Transverse colon (tissue), 4 donors: ENCODE measurements around the gene VPS26B. TPM values are rescaled to one million over a fixed set of nuclear protein-coding genes. Genes with fewer than 3 reads are reported as not detected.

ENCODE experiments used
- DNase-seq: peaks from one replicate; pipeline ENCODE4 v3.0.0-alpha.2; 2019
- H3K27ac ChIP-seq, 4 donors: fragments of 200-600 bp; sonication (generic); 2 replicates each; pipeline ENCODE4 v1.5.1; 2016 to 2018; ENCODE audit warnings: inconsistent platforms in 4 of 4
- H3K27me3 ChIP-seq: fragments of 200-600 bp; sonication (generic); 2 replicates; pipeline ENCODE4 v1.5.1; 2017; ENCODE audit warnings: inconsistent platforms
- H3K36me3 ChIP-seq, 4 donors: fragments of 200-600 bp; sonication (generic); 2 replicates each; pipeline ENCODE4 v1.5.1; 2017 to 2019; ENCODE audit warnings: inconsistent platforms in 4 of 4
- H3K4me1 ChIP-seq, 4 donors: fragments of 200-600 bp; sonication (generic); 2 replicates each; pipeline ENCODE4 v1.5.1; 2017 to 2020; ENCODE audit warnings: inconsistent platforms in 4 of 4
- H3K4me3 ChIP-seq, 4 donors: fragments of 200-600 bp; sonication (generic); 1 replicate in 1 of 4; 2 replicates in 3 of 4; pipeline versions ENCODE4 v1.5.1 to v1.6.1; 2017 to 2019; ENCODE audit warnings: inconsistent platforms in 4 of 4
- H3K9me3 ChIP-seq, 2 donors: fragments of 200-600 bp; sonication (generic); 2 replicates each; pipeline ENCODE4 v1.5.1; 2017 to 2019; ENCODE audit warnings: inconsistent platforms in 2 of 2
- EP300 ChIP-seq: sonication (generic); formaldehyde crosslinking; IDR thresholded peaks from one replicate; pipeline ENCODE4 v1.6.1; 2017; ENCODE audit warnings: antibody characterized with exemption, low read depth
- POLR2A ChIP-seq: fragments of 450-650 bp; IDR thresholded peaks from one replicate; pipeline ENCODE4 v1.6.1; 2016; ENCODE audit warnings: antibody characterized with exemption, mild to moderate bottlenecking, moderate library complexity
- POLR2AphosphoS5 ChIP-seq, 3 donors: sonication (generic); formaldehyde crosslinking; IDR thresholded peaks; one replicate each; pipeline ENCODE4 v1.6.1; 2016; ENCODE audit warnings: antibody characterized with exemption in 3 of 3
- WGBS, 2 donors: methylation state at CpG; one replicate each; pipeline ENCODE4 v1.1.5; 2018; ENCODE audit warnings: low coverage in 1 of 2; 5-methylcytosine and 5-hydroxymethylcytosine counted together
- in situ Hi-C, 4 donors: fragments of 200-750 bp; cut with MboI; loops; one replicate each; pipeline versions ENCODE4 v1.15.0 to v1.15.1; 2017; ENCODE audit warnings: low sequenced_read_pairs in 3 of 4, low pct_ligation_motif_present in 1 of 4, low pct_unique_long_range_greater_than_20kb in 1 of 4
- intact Hi-C: fragments of 100-400 bp; cut with DNase I; formaldehyde crosslinking; loops from one replicate; pipeline ENCODE4 v1.15.1; 2023; ENCODE audit warnings: low total_unique reads
- total RNA-seq, 4 donors: library from RNA; depleted of rRNA; stranded (reverse); fragments of >200 nt; gene quantifications; one replicate each; pipeline ENCODE4 v1.1.0, GENCODE V29; 2016
- TF ChIP-seq, protein P1 (sequence below), 5 experiments: fragments of 200-600 bp in 3 of 5; fragments of 450-650 bp in 2 of 5; sonication (generic) in 3 of 5; IDR thresholded peaks; 1 replicate in 2 of 5; 2 replicates in 3 of 5; pipeline ENCODE4 v1.5.1; 2016 to 2017; ENCODE audit warnings: antibody characterized with exemption in 5 of 5, inconsistent platforms in 3 of 5, mild to moderate bottlenecking in 2 of 5, moderate library complexity in 1 of 5

Gene VPS26B
- total RNA-seq, 4 donors from 2014 or later: 32.8 to 49.4 (median 44.6) TPM

DNA sequence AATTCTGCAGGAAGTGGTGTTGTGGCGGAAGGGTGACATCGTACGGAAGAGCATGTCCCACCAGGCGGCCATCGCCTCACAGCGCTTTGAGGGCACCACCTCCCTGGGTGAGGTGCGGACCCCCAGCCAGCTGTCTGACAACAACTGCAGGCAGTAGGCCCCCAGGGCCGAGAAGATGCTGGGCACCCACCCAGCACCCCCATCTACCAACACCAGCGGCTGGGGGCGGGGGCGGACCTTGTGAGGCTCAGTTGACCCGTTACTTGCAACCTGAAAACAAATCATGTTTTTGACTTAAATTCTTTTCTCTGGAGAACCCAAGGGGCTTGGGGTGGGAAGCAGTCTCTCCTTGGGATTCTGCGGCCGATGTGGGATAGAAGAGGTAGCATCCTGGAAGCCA is 21.0 kb downstream of the VPS26B start:
- Histone ChIP-seq H3K4me3 (no peak overlapping the region), H3K4me1 (no peaks in the 10 kb centered on the region), H3K27me3 (no peaks in the 10 kb centered on the region), H3K9me3 (no peaks in the 10 kb centered on the region), H3K27ac (no peak overlapping the region), H3K36me3 (peaks cover 0 to 37% (median 17%) of the 10 kb centered on the region in 4 donors)
- intact Hi-C loops: no loop called here
- DNase-seq: no peak
- 93% methylated on average over 14 of the region's 14 CpGs; no CpG with 5 or more reads in 1 of the 2 donors for WGBS, 2 donors
- in situ Hi-C loops: no loop called here
- no peak for TF ChIP-seq EP300
- no peak for TF ChIP-seq POLR2A
- TF ChIP-seq, protein P1, sequence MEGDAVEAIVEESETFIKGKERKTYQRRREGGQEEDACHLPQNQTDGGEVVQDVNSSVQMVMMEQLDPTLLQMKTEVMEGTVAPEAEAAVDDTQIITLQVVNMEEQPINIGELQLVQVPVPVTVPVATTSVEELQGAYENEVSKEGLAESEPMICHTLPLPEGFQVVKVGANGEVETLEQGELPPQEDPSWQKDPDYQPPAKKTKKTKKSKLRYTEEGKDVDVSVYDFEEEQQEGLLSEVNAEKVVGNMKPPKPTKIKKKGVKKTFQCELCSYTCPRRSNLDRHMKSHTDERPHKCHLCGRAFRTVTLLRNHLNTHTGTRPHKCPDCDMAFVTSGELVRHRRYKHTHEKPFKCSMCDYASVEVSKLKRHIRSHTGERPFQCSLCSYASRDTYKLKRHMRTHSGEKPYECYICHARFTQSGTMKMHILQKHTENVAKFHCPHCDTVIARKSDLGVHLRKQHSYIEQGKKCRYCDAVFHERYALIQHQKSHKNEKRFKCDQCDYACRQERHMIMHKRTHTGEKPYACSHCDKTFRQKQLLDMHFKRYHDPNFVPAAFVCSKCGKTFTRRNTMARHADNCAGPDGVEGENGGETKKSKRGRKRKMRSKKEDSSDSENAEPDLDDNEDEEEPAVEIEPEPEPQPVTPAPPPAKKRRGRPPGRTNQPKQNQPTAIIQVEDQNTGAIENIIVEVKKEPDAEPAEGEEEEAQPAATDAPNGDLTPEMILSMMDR (IDR thresholded peaks at IDR 0.05): no peak
- no peak for TF ChIP-seq POLR2AphosphoS5 (IDR thresholded peaks at IDR 0.05)

DNA sequence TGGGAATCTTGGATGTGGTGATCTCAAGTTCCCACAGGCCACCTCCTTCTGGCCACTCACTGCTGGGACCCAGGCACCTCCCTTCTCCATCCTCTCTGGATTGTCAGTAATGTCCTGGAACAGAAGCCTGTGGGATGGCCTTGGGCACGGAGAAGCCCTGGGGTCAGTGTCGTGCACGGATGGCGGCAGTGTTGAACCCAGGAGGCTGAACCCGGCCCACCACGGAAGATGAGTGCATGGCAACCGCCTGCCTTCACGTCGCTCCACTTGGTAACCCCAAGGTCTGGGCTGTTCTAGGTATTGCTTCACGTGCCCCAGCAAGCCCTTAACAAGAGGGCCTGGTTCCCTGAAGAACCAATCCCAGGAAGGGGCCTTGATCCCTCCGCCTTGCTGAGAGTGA is 21.6 kb downstream of the VPS26B start:
- peaks cover 0 to 36% (median 15%) of the 10 kb centered on the region in 4 donors for H3K36me3 ChIP-seq

DNA sequence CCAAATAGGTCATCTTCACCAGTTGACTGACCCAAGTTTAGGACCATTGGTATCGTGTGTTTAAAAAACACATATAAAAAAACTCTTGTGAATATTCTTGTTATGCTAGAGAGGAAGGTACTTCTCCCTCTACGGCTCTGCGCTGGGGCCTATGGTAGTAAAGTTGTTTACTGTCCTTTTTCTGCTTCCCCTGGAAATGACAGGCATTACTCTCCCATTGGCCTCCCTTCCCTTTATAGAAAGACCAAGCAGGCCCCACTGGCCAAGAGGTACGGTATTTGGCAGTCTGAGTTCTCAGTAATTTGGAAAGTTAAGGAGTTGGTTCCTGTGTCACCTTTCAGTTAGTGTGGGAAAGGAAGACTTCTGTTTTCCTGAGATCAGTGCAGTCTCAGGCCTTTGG is 22.2 kb downstream of the VPS26B start:
- in situ Hi-C loops (no loop called here), intact Hi-C loops (no loop called here)
- no peak for DNase-seq
- H3K27ac ChIP-seq: no peak overlapping the region
- H3K4me3 ChIP-seq: no peak overlapping the region
- no peaks in the 10 kb centered on the region for H3K27me3 ChIP-seq
- no peaks in the 10 kb centered on the region for H3K9me3 ChIP-seq
- H3K4me1 ChIP-seq: peaks cover 0 to 4% (median under 1%) of the 10 kb centered on the region in 4 donors
- TF ChIP-seq, protein P1 (IDR thresholded peaks at IDR 0.05): no peak
- TF ChIP-seq POLR2AphosphoS5 (IDR thresholded peaks at IDR 0.05) (no peak), POLR2A (no peak), EP300 (no peak)
- H3K36me3 ChIP-seq: peaks cover 0 to 30% (median 12%) of the 10 kb centered on the region in 4 donors
- 81 to 86% methylated on average over 4 of the region's 4 CpGs for WGBS, 2 donors

More for the DNA sequence above, 21.6 kb downstream of the VPS26B start:
- intact Hi-C loops (no loop called here), in situ Hi-C loops (no loop called here)
- Histone ChIP-seq H3K9me3 (no peaks in the 10 kb centered on the region), H3K27ac (no peak overlapping the region), H3K4me3 (no peak overlapping the region), H3K27me3 (no peaks in the 10 kb centered on the region), H3K4me1 (no peaks in the 10 kb centered on the region)
- DNase-seq: no peak
- WGBS, 2 donors: 95% methylated on average over 11 of the region's 11 CpGs; no CpG with 5 or more reads in 1 of the 2 donors
- no peak for TF ChIP-seq POLR2A
- TF ChIP-seq, protein P1 (IDR thresholded peaks at IDR 0.05): no peak
- TF ChIP-seq EP300: no peak
- TF ChIP-seq POLR2AphosphoS5 (IDR thresholded peaks at IDR 0.05): no peak

DNA sequence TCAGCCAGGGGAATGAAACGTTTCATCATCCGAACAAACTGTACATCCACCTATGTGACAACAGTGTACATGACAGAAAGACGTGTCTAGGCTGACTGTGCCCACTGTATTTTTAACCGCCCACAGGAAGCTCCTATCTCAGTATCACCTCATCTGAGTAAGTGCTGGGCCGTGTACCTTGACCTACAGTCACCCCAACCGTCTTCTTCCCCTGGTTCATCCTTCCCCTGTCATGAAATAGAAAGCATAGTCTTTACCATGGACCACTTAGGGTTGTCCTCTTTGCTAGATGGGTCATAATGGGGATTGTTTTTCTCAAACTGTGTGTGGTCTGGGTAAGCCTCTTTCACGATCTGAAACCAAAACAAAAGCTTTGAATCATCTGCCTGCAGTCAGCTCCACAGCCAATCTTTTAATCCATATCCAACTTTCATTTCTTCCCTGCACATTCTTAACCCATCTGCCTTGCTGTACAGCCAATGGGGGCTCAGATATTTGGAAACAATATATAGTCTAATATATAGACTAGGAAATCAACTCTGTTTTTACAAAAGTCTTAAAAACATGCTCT is 24.5 kb downstream of the VPS26B start:
- intact Hi-C loops: no loop called here
- in situ Hi-C loops: no loop called here

More for the DNA sequence above, 24.5 kb downstream of the VPS26B start:
- no peaks in the 10 kb centered on the region for H3K9me3 ChIP-seq
- DNase-seq: no peak
- H3K27ac ChIP-seq: no peak overlapping the region
- no peaks in the 10 kb centered on the region for H3K27me3 ChIP-seq
- H3K36me3 ChIP-seq: peaks cover 0 to 15% (median 3%) of the 10 kb centered on the region in 4 donors
- TF ChIP-seq EP300: no peak
- no peak for TF ChIP-seq POLR2A
- TF ChIP-seq, protein P1 (IDR thresholded peaks at IDR 0.05): no peak
- no peak for TF ChIP-seq POLR2AphosphoS5 (IDR thresholded peaks at IDR 0.05)
- WGBS, 2 donors: 74 to 100% methylated on average over 1 to 7 of the region's 7 CpGs
- H3K4me3 ChIP-seq: no peak overlapping the region
- peaks cover 6 to 14% (median 10%) of the 10 kb centered on the region in 4 donors for H3K4me1 ChIP-seq
